Measurements from ENCODE around the gene RCC1. TPM values are rescaled to one million over a fixed set of nuclear protein-coding genes. Genes with fewer than 3 reads are reported as not detected.

The RCC1 gene
- total and polyA plus RNA-seq, 5 donors from 2014 or later, result 8.2 to 16.4 (median 10.8) TPM

DNA sequence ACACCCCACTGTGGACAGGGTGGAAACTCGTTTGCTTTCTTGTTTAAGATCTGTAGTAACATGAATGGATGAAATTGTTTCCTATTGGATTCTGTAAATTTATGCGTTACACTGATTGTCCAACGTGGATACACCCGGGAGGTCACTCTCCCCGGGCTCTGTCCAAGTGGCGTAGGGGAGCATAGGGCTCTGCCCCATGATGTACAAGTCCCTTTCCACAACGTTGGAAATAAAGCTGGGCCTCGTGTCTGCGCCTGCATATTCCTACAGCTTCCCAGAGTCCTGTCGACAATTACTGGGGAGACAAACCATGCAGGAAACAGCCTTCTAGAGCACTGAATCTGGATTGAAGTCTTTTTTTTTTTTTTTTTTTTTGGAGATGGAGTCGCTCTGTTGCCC is 1.4 kb downstream of the RCC1 start:
- peak overlapping the region; percentile 90 for H3K27ac ChIP-seq (ENCODE audit: insufficient read depth, low read length, poor library complexity, severe bottlenecking)
- H3K36me3 Mint-ChIP-seq, result peaks cover 30% of the 10 kb centered on the region
- H3K36me3 ChIP-seq (ENCODE audit: control insufficient read depth, insufficient read depth, low read length), result peaks cover 35% of the 10 kb centered on the region
- peaks cover 0 to 1% (median 0%) of the 10 kb centered on the region in 7 donors for H3K9me3 Mint-ChIP-seq
- no peaks in the 10 kb centered on the region for H3K9me3 ChIP-seq (ENCODE audit: control insufficient read depth in 2 of 2, low read length in 2 of 2)
- peaks cover 5% of the 10 kb centered on the region for H3K27me3 Mint-ChIP-seq
- peak overlapping the region; percentile 94 to 99 (median 96) for H3K4me3 Mint-ChIP-seq
- peak overlapping the region; percentile 91 for H3K4me3 ChIP-seq (ENCODE audit: low read depth, low read length)
- ATAC-seq (ENCODE audit: low read depth in 2 of 2) (no peak), DNase-seq (no peak)
- peak overlapping the region; percentile 98 for H3K27ac Mint-ChIP-seq
- peaks cover 61% of the 10 kb centered on the region for H3K4me1 ChIP-seq (ENCODE audit: control insufficient read depth, insufficient read depth, low read length, poor library complexity, severe bottlenecking)
- peaks cover 26 to 62% (median 40%) of the 10 kb centered on the region in 4 donors for H3K4me1 Mint-ChIP-seq
- no peaks in the 10 kb centered on the region for H3K27me3 ChIP-seq (ENCODE audit: control insufficient read depth, insufficient read depth, low read length)

DNA sequence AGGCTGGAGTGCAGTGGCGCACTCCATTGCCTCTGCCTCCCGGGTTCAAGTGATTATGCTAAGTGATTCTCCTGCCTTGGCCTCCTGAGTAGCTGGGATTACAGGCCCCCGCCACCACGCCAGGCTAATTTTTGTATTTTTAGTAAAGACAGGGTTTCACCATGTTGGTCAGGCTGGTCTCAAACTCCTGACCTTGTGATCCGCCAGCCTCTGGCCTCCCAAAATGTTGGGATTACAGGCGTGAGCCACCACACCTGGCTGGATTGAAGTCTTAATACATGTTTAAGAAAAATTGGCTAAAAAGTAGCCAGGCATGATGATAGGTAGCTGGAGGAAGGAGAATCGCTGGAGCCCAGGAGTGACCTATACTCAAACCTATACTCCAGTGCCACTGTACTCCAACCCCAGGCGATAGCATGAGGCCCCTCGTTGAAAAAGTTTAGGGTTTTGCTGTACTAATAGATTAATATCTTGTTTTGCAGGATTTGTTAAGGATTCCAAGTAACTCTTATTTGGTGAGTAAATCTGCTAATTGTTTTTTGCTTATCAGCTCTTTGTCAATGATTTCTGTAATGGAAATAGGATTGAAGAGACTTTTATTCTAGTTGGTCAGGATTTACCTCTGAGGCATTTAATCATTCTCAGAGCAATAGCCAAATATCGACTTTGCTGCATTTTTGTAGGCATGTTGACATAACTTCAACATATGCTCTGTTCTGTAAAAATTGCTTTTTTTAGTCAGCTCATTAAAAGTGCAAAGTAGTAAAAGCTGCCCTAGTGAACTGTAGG is 2.0 kb downstream of the RCC1 start:
- Histone ChIP-seq H3K27ac (ENCODE audit: insufficient read depth, low read length, poor library complexity, severe bottlenecking) (peak overlapping the region; percentile 62), H3K4me3 (ENCODE audit: low read depth, low read length) (peak overlapping the region; percentile 91), H3K9me3 (ENCODE audit: control insufficient read depth in 2 of 2, low read length in 2 of 2) (no peaks in the 10 kb centered on the region), H3K36me3 (ENCODE audit: control insufficient read depth, insufficient read depth, low read length) (peaks cover 37% of the 10 kb centered on the region), H3K27me3 (ENCODE audit: control insufficient read depth, insufficient read depth, low read length) (no peaks in the 10 kb centered on the region), H3K4me1 (ENCODE audit: control insufficient read depth, insufficient read depth, low read length, poor library complexity, severe bottlenecking) (peaks cover 64% of the 10 kb centered on the region)
- H3K27me3 Mint-ChIP-seq, result peaks cover 5% of the 10 kb centered on the region
- peaks cover 32 to 68% (median 45%) of the 10 kb centered on the region in 4 donors for H3K4me1 Mint-ChIP-seq
- peaks cover 36% of the 10 kb centered on the region for H3K36me3 Mint-ChIP-seq
- peak overlapping the region; percentile 98 for H3K27ac Mint-ChIP-seq
- peaks cover 0 to 1% (median 0%) of the 10 kb centered on the region in 7 donors for H3K9me3 Mint-ChIP-seq
- DNase-seq (no peak), ATAC-seq (ENCODE audit: low read depth in 2 of 2) (no peak)
- peak overlapping the region; percentile 94 to 99 (median 96) for H3K4me3 Mint-ChIP-seq

- H3K27ac Mint-ChIP-seq, result peak overlapping the region; percentile 89 to 98 (median 95)
- Histone ChIP-seq H3K4me3 (ENCODE audit: low read depth, low read length) (peak overlapping the region; percentile 91), H3K36me3 (ENCODE audit: control insufficient read depth, insufficient read depth, low read length) (peaks cover 43% of the 10 kb centered on the region)
Measured at GRCh38 chr1:28508435-28508754, 2.6 kb downstream of the RCC1 start.

DNA sequence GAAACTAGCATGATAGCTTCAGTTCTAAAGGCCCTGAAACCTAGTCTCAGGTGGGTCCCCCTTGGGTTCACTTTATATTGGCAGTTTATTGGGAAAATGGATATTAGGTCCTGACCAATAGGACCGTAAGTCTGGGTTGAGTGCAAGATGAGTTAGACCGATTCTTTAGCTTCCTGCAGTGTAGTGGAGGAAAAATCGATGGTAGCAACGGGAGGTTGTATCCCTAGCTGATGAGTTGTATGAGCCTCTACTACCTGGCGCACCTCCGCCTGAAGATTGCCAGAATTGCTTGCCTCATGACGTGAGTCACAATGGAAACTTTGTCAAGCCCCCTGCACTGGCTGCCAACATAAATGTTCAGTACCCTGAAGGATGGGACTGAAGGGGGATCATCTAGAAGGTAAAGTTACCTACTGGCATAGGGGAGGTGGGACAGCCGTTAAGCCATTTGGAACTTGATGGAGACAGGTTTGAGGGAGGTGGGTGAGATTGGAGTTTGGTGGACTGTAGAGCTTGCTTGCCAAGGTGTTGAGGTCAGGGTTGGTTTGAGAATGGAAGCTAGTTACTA is 3.9 kb downstream of the RCC1 start:
- H3K4me1 Mint-ChIP-seq, result peaks cover 32 to 78% (median 45%) of the 10 kb centered on the region in 4 donors
- peaks cover 38% of the 10 kb centered on the region for H3K36me3 Mint-ChIP-seq
- H3K4me3 Mint-ChIP-seq, result peak overlapping the region; percentile 94 to 99 (median 96)
- peaks cover 0 to 1% (median 0%) of the 10 kb centered on the region in 7 donors for H3K9me3 Mint-ChIP-seq
- ATAC-seq (ENCODE audit: low read depth in 2 of 2) (no peak), DNase-seq (peak in 1 of 3 donors; percentile 35)
- H3K4me3 ChIP-seq (ENCODE audit: low read depth, low read length), result peak overlapping the region; percentile 91
- peaks cover 49% of the 10 kb centered on the region for H3K36me3 ChIP-seq (ENCODE audit: control insufficient read depth, insufficient read depth, low read length)
- H3K27ac Mint-ChIP-seq, result peak overlapping the region; percentile 93 to 98 (median 95)
- peak overlapping the region; percentile 62 for H3K27ac ChIP-seq (ENCODE audit: insufficient read depth, low read length, poor library complexity, severe bottlenecking)
- no peaks in the 10 kb centered on the region for H3K9me3 ChIP-seq (ENCODE audit: control insufficient read depth in 2 of 2, low read length in 2 of 2)
- peaks cover 5% of the 10 kb centered on the region for H3K27me3 Mint-ChIP-seq
- H3K27me3 ChIP-seq (ENCODE audit: control insufficient read depth, insufficient read depth, low read length), result no peaks in the 10 kb centered on the region
- peaks cover 64% of the 10 kb centered on the region for H3K4me1 ChIP-seq (ENCODE audit: control insufficient read depth, insufficient read depth, low read length, poor library complexity, severe bottlenecking)

More at GRCh38 chr1:28508435-28508754, 2.6 kb downstream of the RCC1 start:
- Mint-ChIP-seq H3K4me1 (peaks cover 32 to 71% (median 45%) of the 10 kb centered on the region in 4 donors), H3K27me3 (peaks cover 5% of the 10 kb centered on the region), H3K9me3 (peaks cover 0 to 1% (median 0%) of the 10 kb centered on the region in 7 donors), H3K36me3 (peaks cover 36% of the 10 kb centered on the region), H3K4me3 (peak overlapping the region; percentile 94 to 99 (median 96))
- Histone ChIP-seq H3K4me1 (ENCODE audit: control insufficient read depth, insufficient read depth, low read length, poor library complexity, severe bottlenecking) (peaks cover 64% of the 10 kb centered on the region), H3K27me3 (ENCODE audit: control insufficient read depth, insufficient read depth, low read length) (no peaks in the 10 kb centered on the region), H3K27ac (ENCODE audit: insufficient read depth, low read length, poor library complexity, severe bottlenecking) (peak overlapping the region; percentile 62), H3K9me3 (ENCODE audit: control insufficient read depth in 2 of 2, low read length in 2 of 2) (no peaks in the 10 kb centered on the region)
- DNase-seq (no peak), ATAC-seq (ENCODE audit: low read depth in 2 of 2) (no peak)

DNA sequence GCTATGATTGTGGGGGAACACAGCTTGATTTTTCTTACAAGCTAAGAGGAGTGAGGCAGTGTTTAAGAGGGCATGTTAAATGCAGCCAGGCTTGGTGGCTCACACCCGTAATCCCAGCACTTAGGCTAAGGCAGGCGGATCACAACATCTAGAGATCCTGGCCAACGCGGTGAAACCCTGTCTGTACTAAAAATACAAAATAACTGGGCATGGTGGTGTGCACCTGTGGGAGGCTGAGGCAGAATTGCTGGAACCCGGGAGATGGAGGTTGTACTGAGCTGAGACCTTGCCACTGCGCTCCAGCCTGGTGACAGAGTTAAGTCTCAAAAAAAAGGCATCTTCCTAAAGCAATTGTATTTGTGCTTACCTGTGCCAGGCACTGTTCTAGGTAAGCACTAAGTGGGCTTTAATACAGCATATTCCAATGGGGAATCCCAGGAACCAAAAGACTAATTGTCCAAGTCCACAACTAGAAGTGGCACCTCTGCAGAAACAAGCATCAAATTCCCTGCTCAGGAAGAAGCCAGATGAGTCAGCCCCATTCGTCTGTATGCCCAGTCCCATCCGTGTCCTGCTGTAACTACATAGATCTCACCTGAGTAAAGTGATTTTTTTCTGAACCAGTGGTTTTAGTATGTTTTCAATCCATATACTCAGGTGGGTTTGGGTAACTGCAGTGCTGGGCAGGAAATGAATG is 4.6 kb downstream of the RCC1 start:
- Mint-ChIP-seq H3K36me3 (peaks cover 40% of the 10 kb centered on the region), H3K27me3 (peaks cover 5% of the 10 kb centered on the region), H3K4me3 (peak overlapping the region; percentile 94 to 99 (median 96)), H3K4me1 (peaks cover 32 to 76% (median 45%) of the 10 kb centered on the region in 4 donors), H3K27ac (peak overlapping the region; percentile 93 to 98 (median 95)), H3K9me3 (peaks cover 0 to 1% (median 0%) of the 10 kb centered on the region in 7 donors)
- H3K27ac ChIP-seq (ENCODE audit: insufficient read depth, low read length, poor library complexity, severe bottlenecking), result peak overlapping the region; percentile 62
- H3K4me3 ChIP-seq (ENCODE audit: low read depth, low read length), result peak overlapping the region; percentile 91
- no peaks in the 10 kb centered on the region for H3K27me3 ChIP-seq (ENCODE audit: control insufficient read depth, insufficient read depth, low read length)
- peak in 1 of 3 donors; percentile 67 for DNase-seq
- H3K9me3 ChIP-seq (ENCODE audit: control insufficient read depth in 2 of 2, low read length in 2 of 2), result no peaks in the 10 kb centered on the region
- H3K4me1 ChIP-seq (ENCODE audit: control insufficient read depth, insufficient read depth, low read length, poor library complexity, severe bottlenecking), result peaks cover 64% of the 10 kb centered on the region
- H3K36me3 ChIP-seq (ENCODE audit: control insufficient read depth, insufficient read depth, low read length), result peaks cover 49% of the 10 kb centered on the region
- ATAC-seq (ENCODE audit: low read depth in 2 of 2), result peak; percentile 25 to 35

- Mint-ChIP-seq H3K4me1 (peaks cover 27 to 73% (median 41%) of the 10 kb centered on the region in 4 donors), H3K4me3 (peak overlapping the region; percentile 94 to 99 (median 96)), H3K27me3 (no peaks in the 10 kb centered on the region), H3K36me3 (peaks cover 40% of the 10 kb centered on the region), H3K9me3 (peaks cover 0 to 1% (median 0%) of the 10 kb centered on the region in 7 donors), H3K27ac (peak overlapping the region; percentile 93 to 98 (median 95))
- no peaks in the 10 kb centered on the region for H3K9me3 ChIP-seq (ENCODE audit: control insufficient read depth in 2 of 2, low read length in 2 of 2)
- no peak for DNase-seq
- H3K27me3 ChIP-seq (ENCODE audit: control insufficient read depth, insufficient read depth, low read length), result no peaks in the 10 kb centered on the region
- ATAC-seq (ENCODE audit: low read depth in 2 of 2), result no peak
- peaks cover 49% of the 10 kb centered on the region for H3K36me3 ChIP-seq (ENCODE audit: control insufficient read depth, insufficient read depth, low read length)
- peak overlapping the region; percentile 62 for H3K27ac ChIP-seq (ENCODE audit: insufficient read depth, low read length, poor library complexity, severe bottlenecking)
- H3K4me3 ChIP-seq (ENCODE audit: low read depth, low read length), result peak overlapping the region; percentile 91
- peaks cover 64% of the 10 kb centered on the region for H3K4me1 ChIP-seq (ENCODE audit: control insufficient read depth, insufficient read depth, low read length, poor library complexity, severe bottlenecking)
Measured at GRCh38 chr1:28510970-28511440, 5.2 kb downstream of the RCC1 start.

- Histone ChIP-seq H3K27me3 (ENCODE audit: control insufficient read depth, insufficient read depth, low read length) (no peaks in the 10 kb centered on the region), H3K27ac (ENCODE audit: insufficient read depth, low read length, poor library complexity, severe bottlenecking) (peak overlapping the region; percentile 37), H3K9me3 (ENCODE audit: control insufficient read depth in 2 of 2, low read length in 2 of 2) (no peaks in the 10 kb centered on the region), H3K4me3 (ENCODE audit: low read depth, low read length) (peak overlapping the region; percentile 48), H3K36me3 (ENCODE audit: control insufficient read depth, insufficient read depth, low read length) (peaks cover 49% of the 10 kb centered on the region), H3K4me1 (ENCODE audit: control insufficient read depth, insufficient read depth, low read length, poor library complexity, severe bottlenecking) (peaks cover 54% of the 10 kb centered on the region)
- peaks cover 40% of the 10 kb centered on the region for H3K36me3 Mint-ChIP-seq
- peaks cover 27 to 74% (median 39%) of the 10 kb centered on the region in 4 donors for H3K4me1 Mint-ChIP-seq
- H3K27me3 Mint-ChIP-seq, result no peaks in the 10 kb centered on the region
- no peaks in the 10 kb centered on the region for H3K9me3 Mint-ChIP-seq
- peak overlapping the region; percentile 75 to 90 (median 84) for H3K27ac Mint-ChIP-seq
- ATAC-seq (ENCODE audit: low read depth in 2 of 2) (no peak), DNase-seq (no peak)
- peak overlapping the region; percentile 76 to 99 (median 88) for H3K4me3 Mint-ChIP-seq
Measured at GRCh38 chr1:28512058-28512611, 6.3 kb downstream of the RCC1 start.

Measured in CD4-positive, CD25-positive, alpha-beta regulatory T cell (primary cell).